GM12878 (cell line): Measurements from ENCODE around the gene SULT2B1. TPM values are rescaled to one million over a fixed set of nuclear protein-coding genes. Genes with fewer than 3 reads are reported as not detected.

Source experiments
- ATAC-seq: fragments of 200-7000 bp; cut with Tn5 transposase; 3 replicates; pipeline ENCODE4 v1.9.1; 2020; ENCODE audit warnings: mild to moderate bottlenecking, moderate library complexity
- BruUV-seq: library from RNA; stranded (reverse); fragments of 400-500 nt; replicated peaks from 2 replicates; lab custom pipeline; 2021; lab: Mats Ljungman, UMichigan
- CTCF ChIA-PET: fragments of 300-600 bp; sonication (Branson Sonifier 250); formaldehyde crosslinking; extraction: SDS; loops from one replicate; lab custom pipeline; 2021; ENCODE audit warnings: inconsistent platforms; lab: Yijun Ruan, JAX
- POLR2A ChIA-PET: fragments of 350-600 bp; formaldehyde crosslinking; extraction: SDS; loops from one replicate; lab custom pipeline; 2021; ENCODE audit warnings: inconsistent platforms; lab: Charles Lee
- RAD21 ChIA-PET: fragments of 300-600 bp; sonication (Branson Sonifier 250); formaldehyde crosslinking; loops from one replicate; lab custom pipeline; 2023; ENCODE audit warnings: antibody characterized with exemption; ENCODE audit not compliant: unreplicated experiment; lab: Charles Lee
- SMC1A ChIA-PET: fragments of 300-600 bp; sonication (Branson Sonifier 250); formaldehyde crosslinking; loops from one replicate; lab custom pipeline; 2023; ENCODE audit not compliant: unreplicated experiment, uncharacterized antibody; lab: Charles Lee
- DNase-seq: peaks from one replicate; pipeline ENCODE4 v3.0.0-alpha.2; 2011; ENCODE audit warnings: low read depth, low spot score
- FAIRE-seq: peaks from 3 replicates; lab custom pipeline; 2011; peaks lifted over from hg19 to GRCh38; lab: Jason Lieb, UNC
- H2AFZ ChIP-seq: 2 replicates; pipeline ENCODE4 v1.6.0; 2011; ENCODE audit warnings: low read depth, low read length, control low read depth; ENCODE audit not compliant: control insufficient read depth
- H3K27ac ChIP-seq: 2 replicates; pipeline ENCODE4 v1.5.1; 2011; ENCODE audit warnings: control low read depth; ENCODE audit not compliant: control insufficient read depth, insufficient read depth
- H3K27me3 ChIP-seq, 2 experiments: replicated peaks in 1 of 2; 2 replicates each; pipeline versions ENCODE4 v1.6.0 to v1.6.1; 2011; ENCODE audit warnings: low read length in 1 of 2; ENCODE audit not compliant: control insufficient read depth in 2 of 2, insufficient read depth in 2 of 2
- H3K36me3 ChIP-seq, 2 experiments: 2 replicates each; pipeline ENCODE4 v1.5.1; 2011; ENCODE audit warnings: low read length in 1 of 2; ENCODE audit not compliant: control insufficient read depth in 2 of 2, insufficient read depth in 2 of 2
- H3K4me1 ChIP-seq: 2 replicates; pipeline ENCODE4 v1.6.1; 2011; ENCODE audit warnings: mild to moderate bottlenecking, low read length, moderate library complexity, mixed read lengths; ENCODE audit not compliant: control insufficient read depth, insufficient read depth
- H3K4me2 ChIP-seq: 2 replicates; pipeline ENCODE4 v1.6.0; 2011; ENCODE audit warnings: control low read depth; ENCODE audit not compliant: control insufficient read depth, insufficient read depth
- H3K4me3 ChIP-seq: fragments of 200-600 bp; sonication (generic); 2 replicates; pipeline ENCODE4 v1.5.1; 2016
- H3K79me2 ChIP-seq: 2 replicates; pipeline ENCODE4 v1.6.0; 2011; ENCODE audit warnings: low read length; ENCODE audit not compliant: control insufficient read depth, insufficient read depth
- H3K9ac ChIP-seq: 2 replicates; pipeline ENCODE4 v1.8.0; 2011; ENCODE audit warnings: low read length, control low read depth, mixed read lengths; ENCODE audit not compliant: control insufficient read depth, insufficient read depth
- H3K9me3 ChIP-seq: replicated peaks from 3 replicates; pipeline ENCODE4 v1.5.1; 2011; ENCODE audit warnings: mild to moderate bottlenecking, low read length; ENCODE audit not compliant: control insufficient read depth, insufficient read depth
- H4K20me1 ChIP-seq: 2 replicates; pipeline ENCODE4 v1.6.0; 2011; ENCODE audit not compliant: control insufficient read depth, insufficient read depth
- FOS ChIP-seq: IDR thresholded peaks from 3 replicates; pipeline ENCODE4 v1.6.1; 2011; ENCODE audit warnings: borderline replicate concordance; ENCODE audit not compliant: insufficient read length; ENCODE audit errors: extremely low read depth
- SREBF1 ChIP-seq: IDR thresholded peaks from 2 replicates; pipeline ENCODE4 v1.6.1; 2012; ENCODE audit warnings: mild to moderate bottlenecking, low read length
- ZNF24 ChIP-seq: fragments of 450-650 bp; IDR thresholded peaks from 2 replicates; pipeline ENCODE4 v1.6.1; 2017; ENCODE audit warnings: antibody characterized with exemption, mild to moderate bottlenecking
- WGBS: methylation state at CpG from one replicate; pipeline ENCODE4 v1.1.6; 2016; ENCODE audit warnings: low lambda C conversion rate; ENCODE audit not compliant: insufficient replicate concordance, insufficient coverage; ENCODE audit errors: missing lambda C conversion rate; 5-methylcytosine and 5-hydroxymethylcytosine counted together
- in situ Hi-C: fragments of 300-500 bp; cut with MboI; formaldehyde crosslinking; loops from 9 replicates; pipeline ENCODE4 v1.14.3; 2018; ENCODE audit warnings: mixed read lengths
- intact Hi-C: fragments of 100-400 bp; cut with micrococcal nuclease; formaldehyde crosslinking; loops from one replicate; pipeline ENCODE4 v1.14.2; 2022; ENCODE audit not compliant: unreplicated experiment
- polyA plus RNA-seq, 11 experiments: library from polyadenylated mRNA; depleted of rRNA in 4 of 11; unstranded in 6 of 11; stranded (reverse) in 5 of 11; fragments of >200 nt; fragmentation: Nextera tagmentation in 4 of 11; fragmentation: Illumina TruSeq in 1 of 11; extraction: Ambion mirVana in 4 of 11; extraction: Trizol in 1 of 11; gene quantifications; 1 replicate in 1 of 11; 2 replicates in 10 of 11; pipeline versions ENCODE4 v1.2.1 to v1.2.3, GENCODE V29; 2011 to 2016; ENCODE audit warnings: inconsistent platforms in 2 of 11, missing spikeins in 2 of 11, low read depth in 1 of 11
- total RNA-seq, 4 experiments: library from RNA; depleted of rRNA in 3 of 4; stranded (reverse); fragments of >200 nt in 3 of 4; fragmentation: Illumina TruSeq in 1 of 4; extraction: Trizol in 1 of 4; gene quantifications; 2 replicates each; pipeline versions ENCODE4 v1.2.1 to v1.2.3, GENCODE V29; 2013 to 2021
- TF ChIP-seq, protein P1 (sequence below), 3 experiments: IDR thresholded peaks in 2 of 3; conservative IDR thresholded peaks in 1 of 3; 2 replicates each; pipeline ENCODE4 v1.5.1; 2011; ENCODE audit warnings: low read depth in 3 of 3, low read length in 3 of 3, mild to moderate bottlenecking in 3 of 3, control low read depth in 2 of 3, moderate library complexity in 2 of 3, inconsistent platforms in 1 of 3, mixed read lengths in 1 of 3; ENCODE audit not compliant: control insufficient read depth in 2 of 3, insufficient read depth in 1 of 3; ENCODE audit errors: extremely low read depth in 1 of 3

Gene SULT2B1
- total and polyA plus RNA-seq, 10 of the 15 experiments (the other 5 are each of a cell fraction or from before 2014, with no cell fraction given), result 0.11 to 0.14 TPM; not detected in 8

DNA sequence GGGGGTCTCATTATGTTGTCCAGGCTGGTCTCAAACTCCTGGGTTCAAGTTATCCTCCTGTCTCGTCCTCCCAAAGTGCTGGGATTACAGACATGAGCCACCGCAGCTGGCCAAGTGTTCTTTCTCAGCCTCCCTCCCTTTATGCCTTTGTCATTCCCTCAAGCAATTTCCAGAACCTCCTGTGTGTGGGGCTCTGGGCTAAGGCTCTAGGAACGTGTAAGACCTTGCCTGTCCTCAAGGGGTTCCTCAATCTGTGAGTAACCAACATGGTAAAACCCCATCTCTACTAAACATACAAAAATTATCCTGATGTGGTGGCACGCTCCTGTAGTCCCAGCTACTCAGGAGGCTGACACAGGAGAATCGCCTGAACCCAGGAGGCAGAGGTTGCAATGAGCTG lies 39.0 kb downstream of the SULT2B1 start:
- FAIRE-seq (no peak), ATAC-seq (no peak), DNase-seq (no peak)
- in situ Hi-C loops (no loop called here), intact Hi-C loops (no loop called here)
- Histone ChIP-seq H2AFZ (no peak overlapping the region), H3K36me3 (no peaks in the 10 kb centered on the region), H4K20me1 (no peaks in the 10 kb centered on the region), H3K9me3 (no peaks in the 10 kb centered on the region), H3K4me1 (no peaks in the 10 kb centered on the region), H3K27me3 (peaks cover 0 to 2% of the 10 kb centered on the region in 2 experiments; a peak in 1 of 4 replicates), H3K4me2 (no peak overlapping the region), H3K27ac (no peak overlapping the region), H3K79me2 (no peaks in the 10 kb centered on the region), H3K4me3 (no peak overlapping the region), H3K9ac (no peak overlapping the region)
- CTCF ChIA-PET, result interaction anchor here (0.9 to 3.4 kb wide), 5 partner anchors 17 to 324 kb away, joined by 3 to 24 read pairs (median 3); partner anchors contain the start of gene KDELR1
- SMC1A ChIA-PET, result interaction anchor here (1.0 kb wide), 1 partner anchor 16 kb away, joined by 3 read pairs; no protein-coding TSS in a partner anchor
- TF ChIP-seq SREBF1 (no peak), ZNF24 (no peak), FOS (no peak)
- TF ChIP-seq, protein P1, sequence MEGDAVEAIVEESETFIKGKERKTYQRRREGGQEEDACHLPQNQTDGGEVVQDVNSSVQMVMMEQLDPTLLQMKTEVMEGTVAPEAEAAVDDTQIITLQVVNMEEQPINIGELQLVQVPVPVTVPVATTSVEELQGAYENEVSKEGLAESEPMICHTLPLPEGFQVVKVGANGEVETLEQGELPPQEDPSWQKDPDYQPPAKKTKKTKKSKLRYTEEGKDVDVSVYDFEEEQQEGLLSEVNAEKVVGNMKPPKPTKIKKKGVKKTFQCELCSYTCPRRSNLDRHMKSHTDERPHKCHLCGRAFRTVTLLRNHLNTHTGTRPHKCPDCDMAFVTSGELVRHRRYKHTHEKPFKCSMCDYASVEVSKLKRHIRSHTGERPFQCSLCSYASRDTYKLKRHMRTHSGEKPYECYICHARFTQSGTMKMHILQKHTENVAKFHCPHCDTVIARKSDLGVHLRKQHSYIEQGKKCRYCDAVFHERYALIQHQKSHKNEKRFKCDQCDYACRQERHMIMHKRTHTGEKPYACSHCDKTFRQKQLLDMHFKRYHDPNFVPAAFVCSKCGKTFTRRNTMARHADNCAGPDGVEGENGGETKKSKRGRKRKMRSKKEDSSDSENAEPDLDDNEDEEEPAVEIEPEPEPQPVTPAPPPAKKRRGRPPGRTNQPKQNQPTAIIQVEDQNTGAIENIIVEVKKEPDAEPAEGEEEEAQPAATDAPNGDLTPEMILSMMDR (IDR thresholded peaks at IDR 0.05 in 2 of 3, conservative IDR thresholded peaks at IDR 0.05 in 1 of 3; ENCODE audit: control insufficient read depth in 2 of 3, extremely low read depth in 1 of 3, insufficient read depth in 1 of 3, low read depth in 3 of 3, low read length in 3 of 3), result peak in 2 of 3 experiments; percentile 4 to 8; a peak in 1 of 6 replicates
- 32% methylated on average over 5 of the region's 5 CpGs for WGBS
- BruUV-seq, result no TSS peak
- RAD21 ChIA-PET, result interaction anchor here (1.4 kb wide), 1 partner anchor 85 kb away, joined by 3 read pairs; no protein-coding TSS in a partner anchor
- POLR2A ChIA-PET, result no interaction called here
